GM21526 (cell line): Measurements from ENCODE around the gene NDUFB6.
"Not testable (repeated sequence)": the region's sequence is repeated elsewhere in the genome, so short reads cannot be mapped to it uniquely, and the experiment has no call there.

Source experiments
- ATAC-seq: cut with Tn5 transposase; IDR thresholded peaks from one replicate; pipeline ENCODE4 v1.9.1; 2021; ENCODE audit warnings: moderate library complexity; ENCODE audit not compliant: unreplicated experiment, low FRiP score

The NDUFB6 gene

GRCh38 chr9:32571969-32572899 lies 725 bp downstream of the NDUFB6 start:
- ATAC-seq, result peak; percentile 93

DNA sequence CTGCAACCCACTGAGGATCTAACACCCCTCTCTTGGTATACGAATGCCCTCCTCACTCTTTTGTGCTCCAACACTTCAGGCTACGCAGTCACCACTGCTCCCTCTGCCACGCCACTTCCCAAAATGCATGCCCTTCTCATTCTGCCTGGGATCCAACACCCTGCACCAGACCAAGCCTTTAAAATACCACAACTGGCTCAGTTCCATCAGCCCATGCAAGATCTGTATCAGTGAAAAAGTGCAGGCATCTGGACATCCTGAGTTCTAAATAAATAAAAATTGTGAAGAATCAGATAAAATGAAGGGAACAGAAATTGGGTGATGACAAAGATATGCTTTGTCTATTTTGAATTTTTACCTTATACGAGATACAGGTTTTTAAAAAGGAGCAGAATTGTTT lies 2.7 kb downstream of the NDUFB6 start:
- no peak for ATAC-seq

DNA sequence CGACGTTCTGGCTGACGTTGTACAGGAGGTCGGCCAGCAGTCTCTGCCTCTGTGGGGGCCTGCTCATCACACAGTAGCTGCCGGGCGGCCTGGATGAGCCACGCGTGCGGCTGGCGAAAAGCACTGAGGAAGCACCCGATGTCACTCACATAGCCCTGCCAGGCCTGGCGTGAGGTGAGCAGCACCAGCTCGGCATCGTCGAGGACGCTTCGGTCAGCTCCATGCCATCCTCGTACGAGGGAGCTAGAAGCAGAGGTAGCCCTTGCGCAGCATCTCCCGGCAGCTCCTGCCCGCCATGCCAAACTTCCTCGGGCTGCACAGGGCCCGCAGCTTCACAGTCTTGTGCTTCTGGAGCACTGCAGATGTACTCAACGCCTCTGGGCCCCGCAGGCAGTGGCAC lies 6.2 kb downstream of the NDUFB6 start:
- ATAC-seq, result no peak

- no peak for ATAC-seq
These were observed 7.0 kb downstream of the NDUFB6 start for GRCh38 chr9:32565967-32566366.

GRCh38 chr9:32558408-32558934 lies 14.5 kb downstream of the NDUFB6 start:
- no peak for ATAC-seq

DNA sequence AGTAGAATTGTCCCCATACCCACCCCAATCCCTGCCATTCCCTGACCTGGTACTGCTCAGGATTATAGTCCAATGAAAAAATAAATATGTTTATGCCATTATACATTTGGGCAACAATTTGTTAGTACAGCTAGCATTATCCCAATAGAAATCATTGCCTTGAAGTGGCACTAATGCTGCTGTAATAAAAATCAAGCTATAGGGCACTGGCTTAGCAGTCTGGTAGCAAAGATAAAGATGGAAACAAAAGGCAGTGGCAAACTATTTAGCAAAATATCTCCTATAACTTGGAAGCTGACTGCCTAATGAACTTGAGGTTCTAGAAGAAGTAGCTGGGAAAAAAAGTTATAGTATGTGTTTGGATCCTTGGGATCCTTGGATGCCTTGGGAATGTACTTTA lies 18.4 kb downstream of the NDUFB6 start:
- no peak for ATAC-seq

DNA sequence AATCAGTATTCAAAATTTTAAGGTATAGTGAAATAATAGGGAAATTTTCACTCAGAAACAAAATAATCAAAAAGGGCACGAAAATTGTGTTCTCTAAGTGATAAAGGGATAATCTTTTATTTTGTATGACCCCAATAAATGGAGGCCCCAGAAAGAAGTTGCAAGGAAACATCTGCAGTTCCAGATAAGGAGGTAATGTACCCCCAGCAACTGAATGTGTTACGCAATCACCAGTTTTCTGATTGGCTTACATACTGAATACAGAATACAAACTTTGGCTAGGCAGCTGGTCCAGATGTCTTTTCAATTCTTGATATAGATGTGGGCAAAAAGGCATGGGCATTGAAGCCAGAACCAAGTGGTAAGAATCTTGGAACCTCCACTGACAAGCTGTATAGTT lies 18.9 kb downstream of the NDUFB6 start:
- ATAC-seq, result no peak

DNA sequence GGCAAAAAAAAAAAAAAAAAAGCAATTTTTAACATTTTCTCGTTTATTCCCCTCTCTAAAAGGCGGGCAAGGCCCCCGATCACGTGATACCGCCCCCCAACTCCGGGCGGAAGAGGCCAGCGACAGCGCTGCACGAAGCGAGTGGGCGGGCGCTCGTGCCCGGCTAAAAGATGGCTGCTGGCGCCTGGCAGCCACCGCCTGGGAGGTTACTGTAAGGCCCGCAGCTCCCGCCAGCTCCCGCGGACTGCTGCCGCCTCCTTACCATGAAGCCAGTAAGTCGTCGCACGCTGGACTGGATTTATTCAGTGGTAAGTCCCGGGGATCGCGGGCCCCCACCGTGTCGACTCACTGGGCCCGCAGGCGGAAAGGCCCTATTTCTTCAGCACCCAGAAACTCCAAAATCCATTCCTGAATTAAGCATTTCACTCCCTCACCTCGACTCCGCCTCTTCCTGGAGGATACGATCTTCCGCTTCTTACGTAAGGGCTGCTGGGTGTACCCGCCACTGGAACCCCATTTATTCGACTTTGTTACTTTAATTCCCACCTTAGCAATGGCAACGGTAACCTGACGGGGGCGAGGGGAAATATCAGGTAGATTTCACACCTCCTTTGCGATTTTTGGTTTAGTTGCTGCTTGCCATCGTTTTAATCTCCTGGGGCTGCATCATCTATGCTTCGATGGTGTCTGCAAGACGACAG lies 20.6 kb downstream of the NDUFB6 start, which contains the start of the genes SMIM27 and TOPORS:
TSS of gene SMIM27 (plus strand) at position 156 of the 701 bp plus-strand sequence. CDS start at position 264, 108 bp downstream.
TSS of gene TOPORS (minus strand) at position 415 of the 701 bp plus-strand sequence. CDS start at position 265, 150 bp downstream.
- peak; percentile 64 for ATAC-seq

DNA sequence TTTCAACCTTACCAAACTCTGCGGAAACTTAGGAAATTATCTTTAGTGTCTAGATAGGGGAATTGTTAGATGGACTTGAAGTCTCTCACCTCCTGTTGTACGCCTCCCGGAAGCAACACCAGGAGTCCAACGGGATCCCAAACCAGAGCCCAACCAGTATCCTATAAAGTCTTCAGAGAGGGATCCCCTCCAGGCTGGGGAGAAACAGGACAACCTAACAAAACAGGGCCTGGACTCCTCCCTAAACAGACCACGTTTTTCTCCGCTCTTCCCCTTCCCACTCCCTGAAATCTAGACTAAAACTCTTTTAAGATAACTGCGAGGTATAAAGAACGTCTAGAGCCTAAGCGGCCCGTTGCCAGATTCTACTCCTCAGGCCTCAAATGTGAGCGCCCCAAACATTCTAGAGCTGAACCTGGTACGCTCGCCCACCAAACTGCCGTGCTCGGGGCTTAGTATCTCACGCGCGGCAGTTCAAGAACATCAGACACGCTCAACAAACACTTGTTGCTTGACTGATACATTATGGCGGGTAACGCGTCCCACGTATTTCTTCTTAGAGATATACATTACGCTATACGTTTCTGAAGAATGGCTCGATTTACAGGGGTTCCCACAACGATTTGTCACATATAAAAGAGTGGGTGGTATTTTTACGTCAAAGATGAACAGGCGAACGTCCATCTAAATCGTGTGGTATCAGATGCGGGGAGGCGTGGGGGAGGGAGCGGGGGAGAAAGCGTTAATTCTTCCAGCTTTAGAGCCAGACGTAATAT lies 21.5 kb downstream of the NDUFB6 start:
- peak; percentile 3 for ATAC-seq

GRCh38 chr9:32550562-32551275 lies 22.2 kb downstream of the NDUFB6 start:
- ATAC-seq, result peak; percentile 69

DNA sequence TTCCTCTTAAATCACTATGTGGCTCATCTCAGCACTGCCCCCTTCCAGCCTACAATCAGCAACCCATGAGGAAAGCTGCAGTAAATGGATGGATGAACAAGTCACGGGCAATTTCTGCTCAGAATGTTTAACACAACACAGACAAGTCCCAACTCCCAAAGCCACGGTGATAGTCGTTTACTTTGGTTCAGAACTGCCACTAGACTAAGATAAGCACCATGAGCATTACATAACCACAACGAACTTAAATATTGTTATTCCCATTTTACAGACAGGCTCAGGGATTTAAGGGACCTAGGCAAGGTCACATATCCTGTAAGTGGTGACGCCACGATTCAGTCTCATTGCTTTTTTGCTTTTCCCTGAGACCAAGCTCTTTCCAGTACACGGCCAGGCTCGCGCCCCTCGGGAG lies 22.8 kb downstream of the NDUFB6 start:
- no peak for ATAC-seq

DNA sequence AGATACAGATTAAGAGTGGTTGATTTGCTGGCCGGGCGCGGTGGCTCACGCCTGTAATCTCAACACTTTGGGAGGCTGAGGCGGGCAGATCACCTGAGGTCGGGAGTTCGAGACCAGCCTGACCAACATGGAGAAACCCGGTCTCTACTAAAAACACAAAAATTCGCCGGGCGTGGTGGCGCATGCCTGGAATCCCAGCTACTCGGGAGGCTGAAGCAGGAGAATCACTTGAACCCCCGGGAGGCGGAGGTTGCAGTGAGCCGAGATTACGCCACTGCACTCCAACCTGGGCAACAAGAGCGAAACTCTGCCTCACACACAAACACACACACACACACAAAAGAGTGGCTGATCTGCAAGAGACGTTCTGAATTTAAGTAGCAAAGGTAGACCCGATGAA lies 24.7 kb downstream of the NDUFB6 start:
- ATAC-seq, result not testable (repeated sequence)

DNA sequence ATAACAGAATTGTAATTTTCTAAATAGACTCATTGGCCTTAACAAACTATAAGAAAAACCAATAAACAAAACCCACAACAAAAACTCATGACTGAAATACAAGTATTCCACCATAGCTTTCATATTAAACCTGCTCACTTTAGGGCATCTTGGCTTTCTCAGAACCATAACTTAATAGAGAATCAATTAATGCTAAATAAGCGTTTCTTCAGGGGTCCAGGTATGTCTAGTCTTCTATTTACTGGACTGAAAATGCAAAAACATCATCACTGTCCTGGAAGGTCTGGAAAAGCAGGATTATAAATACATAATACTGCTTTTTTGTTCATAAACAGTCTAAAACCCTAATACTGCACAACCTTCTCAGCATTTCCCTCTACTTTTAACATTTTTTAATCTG lies 27.1 kb downstream of the NDUFB6 start:
- ATAC-seq, result no peak

DNA sequence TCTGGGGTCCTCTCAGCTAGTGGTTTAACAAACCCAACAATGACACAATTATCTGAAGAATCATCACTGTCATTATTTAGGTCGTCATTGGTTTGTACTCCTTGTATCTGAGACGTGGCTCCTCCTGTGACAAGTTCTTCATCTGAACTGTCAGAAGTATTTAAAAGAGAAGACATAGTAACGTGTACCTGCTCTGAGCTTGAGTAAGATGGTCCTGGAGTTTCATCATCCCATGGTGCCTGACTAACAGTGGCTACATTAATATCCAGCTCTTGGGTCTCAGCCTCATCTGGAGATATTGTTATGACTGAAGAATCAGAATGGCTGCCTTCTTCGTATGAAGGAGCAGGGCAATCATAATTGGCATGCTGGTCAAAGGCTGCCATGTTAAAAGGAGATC lies 29.9 kb downstream of the NDUFB6 start:
- no peak for ATAC-seq

- ATAC-seq, result no peak
These were observed 39.1 kb downstream of the NDUFB6 start for GRCh38 chr9:32533816-32534215.

DNA sequence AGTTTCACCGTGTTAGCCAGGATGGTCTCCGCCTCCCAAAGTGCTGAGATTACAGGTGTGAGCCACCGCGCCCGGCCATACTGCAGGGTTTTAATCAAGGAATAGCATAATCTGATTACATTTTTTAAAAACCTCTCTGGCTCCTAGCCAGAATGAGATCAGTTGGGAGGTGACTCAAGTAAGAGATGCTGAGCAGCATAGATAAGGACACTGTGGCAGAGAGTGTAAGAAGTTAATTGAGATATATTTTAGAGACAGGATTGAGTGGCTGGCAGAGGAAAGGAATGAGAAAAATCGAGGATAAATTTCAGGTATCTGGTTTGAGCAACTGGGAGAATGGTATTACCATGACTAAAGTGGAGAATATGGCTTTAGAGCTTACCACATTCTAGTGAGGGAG lies 39.6 kb downstream of the NDUFB6 start:
- ATAC-seq, result no peak

- ATAC-seq, result no peak
These were observed 46.3 kb downstream of the NDUFB6 start for GRCh38 chr9:32526707-32527048.

DNA sequence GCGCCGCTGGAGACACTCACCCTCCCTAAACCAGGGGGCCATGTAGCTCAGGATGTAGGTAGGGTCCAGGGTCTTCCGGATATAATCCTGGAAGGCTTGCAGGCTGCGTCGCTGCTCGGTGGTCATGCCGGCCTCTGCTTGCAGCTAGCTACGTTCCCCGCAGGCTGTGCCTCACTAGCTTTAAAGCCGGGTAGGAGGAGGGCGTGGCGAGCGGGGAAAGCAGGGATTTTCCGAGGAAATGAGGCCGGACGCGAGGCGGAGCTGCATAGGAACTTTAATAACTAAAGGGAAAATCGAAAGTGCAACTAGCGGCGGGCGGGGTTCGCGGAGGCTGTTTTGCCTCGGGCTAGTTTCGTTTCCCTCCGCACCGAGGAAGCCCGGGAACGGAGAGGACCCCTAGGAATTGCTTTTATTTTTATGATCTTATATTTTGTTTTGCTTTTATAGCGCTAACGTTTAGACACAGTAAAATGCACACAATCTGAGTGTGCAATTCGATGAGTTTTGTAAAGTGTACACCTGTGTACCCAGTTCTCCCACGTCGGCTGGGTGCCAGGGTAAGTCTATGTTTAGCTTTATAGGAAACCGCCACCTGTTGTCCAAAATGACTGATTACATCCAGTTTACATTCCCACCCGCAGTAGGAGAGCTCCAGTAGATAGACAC lies 46.8 kb downstream of the NDUFB6 start, which contains the start of gene RIGI:
TSS of gene RIGI (minus strand) at position 156 of the 666 bp plus-strand sequence. CDS start at position 126, 30 bp downstream.
- ATAC-seq, result peak; percentile 68

DNA sequence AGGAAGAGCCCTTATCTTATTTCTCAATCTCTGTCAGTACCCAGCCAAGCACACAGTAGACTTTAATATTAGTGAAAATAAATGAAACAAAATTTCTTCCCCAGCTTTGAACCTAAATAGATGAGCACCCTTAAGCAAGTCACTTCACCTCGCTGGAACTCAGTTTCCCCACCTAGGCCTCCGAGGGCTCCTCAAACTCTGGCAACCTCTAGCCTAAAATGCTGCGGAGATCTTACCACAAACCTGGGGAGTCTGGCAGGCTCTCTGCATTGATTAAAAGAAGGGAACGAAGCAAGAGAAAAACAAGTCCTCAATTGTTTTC lies 47.3 kb downstream of the NDUFB6 start:
- ATAC-seq, result peak; percentile 21
